ENCODE results near the gene CLCN3. TPM values are rescaled to one million over a fixed set of nuclear protein-coding genes. Genes with fewer than 3 reads are reported as not detected.
"Not testable (repeated sequence)": the region's sequence is repeated elsewhere in the genome, so short reads cannot be mapped to it uniquely, and the experiment has no call there.

Gene CLCN3
- total RNA-seq, 2 experiments from 2014 or later = 24.5 to 26.4 TPM

DNA sequence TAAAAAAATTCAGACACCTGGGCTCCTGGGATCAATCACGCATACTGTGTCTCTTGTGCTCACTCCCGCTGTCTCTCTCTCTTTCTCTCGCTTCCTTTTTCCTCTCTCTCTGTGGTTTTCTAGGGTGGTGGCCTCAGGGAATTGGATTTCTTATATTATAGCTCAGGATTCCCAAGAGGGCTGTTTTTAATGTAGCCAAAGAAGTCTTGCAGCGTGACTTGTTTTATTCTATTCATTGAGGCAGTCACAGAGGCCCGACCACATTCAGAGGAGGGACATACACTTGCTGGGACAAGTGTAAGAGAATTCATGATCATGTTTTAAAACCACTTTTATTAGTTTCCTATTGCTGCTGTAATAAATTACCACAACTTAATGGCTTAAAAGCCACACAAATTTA is 78.0 kb downstream of the CLCN3 start:
- CTCF ChIA-PET = no interaction called here
- H3K27ac Mint-ChIP-seq = no peak overlapping the region
- no peaks in the 10 kb centered on the region for H3K9me3 Mint-ChIP-seq
- no peak overlapping the region for H3K4me3 Mint-ChIP-seq
- no peak for DNase-seq
- H3K27me3 Mint-ChIP-seq = no peaks in the 10 kb centered on the region
- H3K4me1 Mint-ChIP-seq = no peaks in the 10 kb centered on the region
- POLR2A ChIA-PET = no interaction called here
- H3K36me3 Mint-ChIP-seq (ENCODE audit: low read depth) = peaks cover 29% of the 10 kb centered on the region

GRCh38 chr4:169707958-169708643 is 87.7 kb downstream of the CLCN3 start:
- H3K4me1 Mint-ChIP-seq = peaks cover 3% of the 10 kb centered on the region
- no peak overlapping the region for H3K4me3 Mint-ChIP-seq
- no peaks in the 10 kb centered on the region for H3K9me3 Mint-ChIP-seq
- H3K27me3 Mint-ChIP-seq = no peaks in the 10 kb centered on the region
- ChIA-PET POLR2A (no interaction called here), CTCF (no interaction called here)
- peaks cover 14% of the 10 kb centered on the region for H3K36me3 Mint-ChIP-seq (ENCODE audit: low read depth)
- no peak for DNase-seq
- H3K27ac Mint-ChIP-seq = no peak overlapping the region

DNA sequence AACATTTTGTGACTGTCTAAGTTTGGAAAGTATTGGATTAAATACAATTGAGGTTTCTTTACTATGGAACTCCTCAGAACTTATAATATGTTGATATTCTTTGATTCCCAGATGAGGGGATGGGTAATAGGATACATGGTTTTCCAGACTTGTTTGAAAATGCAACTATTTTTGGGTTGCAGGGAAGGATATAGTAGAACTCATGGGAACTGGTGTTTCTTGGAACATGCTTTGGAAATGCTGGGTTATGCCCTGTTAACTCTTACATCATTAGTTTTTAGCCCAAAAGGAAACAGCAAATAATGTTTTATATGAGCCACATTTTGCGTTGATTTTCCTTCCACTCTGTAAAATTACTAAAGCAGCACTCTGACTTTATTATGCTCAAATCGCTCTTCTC is 95.4 kb downstream of the CLCN3 start:
- POLR2A ChIA-PET = no interaction called here
- Mint-ChIP-seq H3K9me3 (no peaks in the 10 kb centered on the region), H3K27me3 (no peaks in the 10 kb centered on the region), H3K4me3 (no peak overlapping the region), H3K4me1 (peaks cover 7% of the 10 kb centered on the region), H3K36me3 (ENCODE audit: low read depth) (peaks cover 19% of the 10 kb centered on the region), H3K27ac (no peak overlapping the region)
- CTCF ChIA-PET = interaction anchor here (1.2 kb wide), 1 partner anchor 102 kb away, joined by 3 read pairs; no protein-coding TSS in a partner anchor
- DNase-seq = no peak

GRCh38 chr4:169716677-169717076 is 96.3 kb downstream of the CLCN3 start:
- DNase-seq = no peak
- POLR2A ChIA-PET = no interaction called here
- H3K4me3 Mint-ChIP-seq = no peak overlapping the region
- CTCF ChIA-PET = no interaction called here
- H3K27me3 Mint-ChIP-seq = no peaks in the 10 kb centered on the region
- peaks cover 23% of the 10 kb centered on the region for H3K36me3 Mint-ChIP-seq (ENCODE audit: low read depth)
- peaks cover 9% of the 10 kb centered on the region for H3K4me1 Mint-ChIP-seq
- H3K27ac Mint-ChIP-seq = no peak overlapping the region
- H3K9me3 Mint-ChIP-seq = no peaks in the 10 kb centered on the region

DNA sequence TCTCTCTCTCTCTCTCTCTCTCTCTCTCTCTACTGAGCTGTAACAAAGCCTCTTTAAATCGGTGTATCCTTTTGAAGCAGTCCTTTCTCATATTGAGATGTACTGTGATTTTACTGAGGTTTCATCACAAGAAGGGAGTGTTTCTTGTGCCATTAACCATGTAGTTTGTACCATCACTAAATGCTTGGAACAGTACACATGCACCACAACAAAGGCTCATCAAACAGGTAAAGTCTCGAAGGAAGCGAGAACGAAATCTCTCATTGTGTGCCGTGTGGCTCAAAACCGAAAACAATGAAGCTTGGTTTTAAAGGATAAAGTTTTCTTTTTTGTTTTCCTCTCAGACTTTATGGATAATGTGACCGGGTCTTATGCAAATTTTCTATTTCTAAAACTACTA is 100.2 kb downstream of the CLCN3 start:
- Mint-ChIP-seq H3K27me3 (no peaks in the 10 kb centered on the region), H3K4me3 (no peak overlapping the region), H3K9me3 (no peaks in the 10 kb centered on the region), H3K4me1 (peaks cover 6% of the 10 kb centered on the region), H3K36me3 (ENCODE audit: low read depth) (peaks cover 15% of the 10 kb centered on the region), H3K27ac (no peak overlapping the region)
- CTCF ChIA-PET = no interaction called here
- DNase-seq = no peak
- POLR2A ChIA-PET = no interaction called here

DNA sequence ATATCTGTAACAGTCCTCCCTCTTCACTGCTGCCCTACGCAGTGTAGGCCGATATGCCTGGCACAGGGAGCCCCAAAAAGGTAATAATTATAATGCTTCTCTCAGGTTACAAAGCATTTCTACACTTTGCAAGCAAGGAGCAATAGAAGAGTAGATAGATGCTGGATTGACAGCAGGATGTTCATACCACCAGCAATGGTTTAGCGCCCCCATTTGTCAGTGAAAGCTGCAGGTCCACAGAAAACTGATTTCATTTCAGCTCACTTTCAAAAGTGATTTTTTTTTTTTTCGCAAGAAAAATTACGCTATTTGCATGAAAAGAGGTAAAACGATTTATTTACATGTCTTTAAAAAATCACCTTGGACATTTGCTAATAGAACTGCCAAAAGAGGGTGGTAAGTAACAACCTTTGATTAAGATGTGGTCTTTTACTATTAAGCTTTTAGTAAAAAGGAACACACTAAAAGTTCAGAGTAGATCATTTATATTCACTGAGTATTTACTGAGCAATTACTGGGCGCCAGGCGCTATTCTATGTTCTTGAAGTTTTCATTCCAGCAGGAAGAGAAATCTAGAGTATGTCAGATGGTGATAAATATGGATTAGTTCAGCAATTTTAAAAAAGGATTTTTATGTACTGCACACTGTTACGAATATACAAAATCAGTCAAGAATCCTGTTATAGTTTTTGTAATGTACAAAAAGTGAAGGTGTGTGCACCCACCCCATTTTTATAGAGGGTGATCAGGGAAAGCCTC is 103.0 kb downstream of the CLCN3 start:
- H3K27me3 Mint-ChIP-seq = no peaks in the 10 kb centered on the region
- DNase-seq = no peak
- no peaks in the 10 kb centered on the region for H3K9me3 Mint-ChIP-seq
- peaks cover 10% of the 10 kb centered on the region for H3K36me3 Mint-ChIP-seq (ENCODE audit: low read depth)
- H3K4me3 Mint-ChIP-seq = no peak overlapping the region
- H3K27ac Mint-ChIP-seq = no peak overlapping the region
- CTCF ChIA-PET = interaction anchor here (1.1 to 1.4 kb wide), 2 partner anchors 11 to 19 kb away, joined by 3 read pairs; no protein-coding TSS in a partner anchor
- POLR2A ChIA-PET = interaction anchor here (0.7 kb wide), 1 partner anchor 110 kb away, joined by 3 read pairs; no protein-coding TSS in a partner anchor
- peaks cover 6% of the 10 kb centered on the region for H3K4me1 Mint-ChIP-seq

DNA sequence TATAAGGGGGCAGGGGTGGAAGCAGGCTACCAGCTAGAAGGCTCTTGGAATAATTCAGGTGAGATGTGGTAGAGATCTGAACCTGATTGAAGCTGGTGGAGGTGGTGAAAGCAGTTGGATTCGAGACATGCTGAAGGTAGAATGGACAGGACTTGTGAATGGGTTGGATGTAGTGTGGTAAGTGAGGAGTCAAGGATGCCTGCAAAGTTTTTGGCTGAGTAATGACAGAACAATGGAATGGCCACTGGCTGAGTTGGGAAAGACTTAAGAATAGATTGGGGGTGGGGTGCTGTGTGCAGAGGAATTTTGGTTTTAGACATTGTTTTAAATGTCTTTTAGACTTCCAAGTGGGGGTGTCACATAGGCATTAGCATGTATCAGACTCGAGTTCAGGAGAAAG is 103.9 kb downstream of the CLCN3 start:
- peaks cover 10% of the 10 kb centered on the region for H3K36me3 Mint-ChIP-seq (ENCODE audit: low read depth)

GRCh38 chr4:169727616-169728015 is 107.2 kb downstream of the CLCN3 start:
- Mint-ChIP-seq H3K27me3 (no peaks in the 10 kb centered on the region), H3K9me3 (no peaks in the 10 kb centered on the region), H3K27ac (no peak overlapping the region), H3K4me1 (no peaks in the 10 kb centered on the region), H3K4me3 (no peak overlapping the region), H3K36me3 (ENCODE audit: low read depth) (peaks cover 13% of the 10 kb centered on the region)
- DNase-seq = no peak
- ChIA-PET CTCF (interaction anchor here (1.5 kb wide), 1 partner anchor 9 kb away, joined by 5 read pairs; no protein-coding TSS in a partner anchor), POLR2A (interaction anchor here (0.7 kb wide), 1 partner anchor 317 kb away, joined by 4 read pairs; no protein-coding TSS in a partner anchor)

More for the DNA sequence above, 103.9 kb downstream of the CLCN3 start:
- no peaks in the 10 kb centered on the region for H3K27me3 Mint-ChIP-seq
- POLR2A ChIA-PET = no interaction called here
- CTCF ChIA-PET = no interaction called here
- H3K9me3 Mint-ChIP-seq = no peaks in the 10 kb centered on the region
- no peak overlapping the region for H3K27ac Mint-ChIP-seq
- H3K4me3 Mint-ChIP-seq = no peak overlapping the region
- H3K4me1 Mint-ChIP-seq = peaks cover 6% of the 10 kb centered on the region
- DNase-seq = no peak

- peaks cover 15% of the 10 kb centered on the region for H3K36me3 Mint-ChIP-seq (ENCODE audit: low read depth)
- no peaks in the 10 kb centered on the region for H3K4me1 Mint-ChIP-seq
- no peak overlapping the region for H3K27ac Mint-ChIP-seq
- H3K9me3 Mint-ChIP-seq = no peaks in the 10 kb centered on the region
- H3K4me3 Mint-ChIP-seq = no peak overlapping the region
- ChIA-PET POLR2A (no interaction called here), CTCF (no interaction called here)
- no peaks in the 10 kb centered on the region for H3K27me3 Mint-ChIP-seq
- DNase-seq = no peak
Measured at GRCh38 chr4:169730564-169730963, 110.2 kb downstream of the CLCN3 start.

GRCh38 chr4:169738604-169739003 is 118.2 kb downstream of the CLCN3 start:
- DNase-seq, POLR2A ChIA-PET, H3K27ac Mint-ChIP-seq, H3K4me1 Mint-ChIP-seq, CTCF ChIA-PET, H3K4me3 Mint-ChIP-seq, H3K9me3 Mint-ChIP-seq, H3K27me3 Mint-ChIP-seq: not testable (repeated sequence)
- H3K36me3 Mint-ChIP-seq (ENCODE audit: low read depth) = peaks cover 44% of the 10 kb centered on the region

GRCh38 chr4:169741569-169741968 is 121.2 kb downstream of the CLCN3 start:
- Mint-ChIP-seq H3K4me1 (no peaks in the 10 kb centered on the region), H3K36me3 (ENCODE audit: low read depth) (peaks cover 43% of the 10 kb centered on the region)
- CTCF ChIA-PET = interaction anchor here (0.5 kb wide), 1 partner anchor 67 kb away, joined by 3 read pairs; no protein-coding TSS in a partner anchor

DNA sequence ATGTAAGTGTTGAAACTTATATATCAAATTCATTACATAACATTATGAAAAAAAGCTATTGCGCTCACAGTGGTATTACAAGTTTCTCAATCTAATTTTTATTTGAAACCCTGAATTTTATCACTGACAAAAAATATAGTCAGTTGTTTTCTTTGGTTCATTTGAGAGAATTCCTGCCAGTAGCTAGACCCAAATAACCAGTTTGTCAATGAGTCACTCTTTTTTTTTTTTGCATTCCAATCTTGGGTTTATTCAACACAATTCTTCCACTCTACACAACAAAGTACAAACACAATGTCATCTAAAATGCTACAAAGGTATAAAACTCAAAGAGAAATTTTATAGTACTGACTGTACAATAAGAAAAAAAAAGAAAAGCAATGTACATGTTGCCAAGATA is 124.2 kb downstream of the CLCN3 start:
- DNase-seq = no peak
- Mint-ChIP-seq H3K9me3 (no peaks in the 10 kb centered on the region), H3K4me3 (no peak overlapping the region), H3K36me3 (ENCODE audit: low read depth) (peaks cover 29% of the 10 kb centered on the region), H3K27me3 (no peaks in the 10 kb centered on the region), H3K4me1 (no peaks in the 10 kb centered on the region), H3K27ac (no peak overlapping the region)
- POLR2A ChIA-PET = no interaction called here
- CTCF ChIA-PET = no interaction called here

More at GRCh38 chr4:169741569-169741968, 121.2 kb downstream of the CLCN3 start:
- H3K27me3 Mint-ChIP-seq = no peaks in the 10 kb centered on the region
- no peak overlapping the region for H3K27ac Mint-ChIP-seq
- POLR2A ChIA-PET = no interaction called here
- H3K4me3 Mint-ChIP-seq = no peak overlapping the region
- DNase-seq = no peak
- no peaks in the 10 kb centered on the region for H3K9me3 Mint-ChIP-seq

DNA sequence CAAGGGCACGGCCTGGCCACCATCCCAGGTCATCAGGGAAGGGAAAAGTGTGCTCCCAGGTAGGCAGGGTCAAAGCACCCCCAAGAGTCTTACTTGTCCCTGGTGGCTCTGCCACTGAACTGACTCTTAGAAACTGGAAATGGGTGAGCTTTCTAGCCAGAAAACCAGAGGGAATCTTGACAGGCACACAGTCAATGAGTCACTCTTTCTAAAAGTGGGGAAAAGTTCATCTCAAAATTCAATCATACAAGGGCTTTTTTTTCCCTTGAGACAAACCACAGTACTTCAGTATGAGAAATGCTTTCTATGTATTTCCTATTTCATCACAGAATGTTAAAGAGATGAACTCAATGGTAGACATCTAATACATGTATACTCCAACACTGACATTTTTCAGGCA is 124.9 kb downstream of the CLCN3 start:
- Mint-ChIP-seq H3K36me3 (ENCODE audit: low read depth) (peaks cover 29% of the 10 kb centered on the region), H3K27ac (no peak overlapping the region), H3K27me3 (no peaks in the 10 kb centered on the region), H3K4me1 (no peaks in the 10 kb centered on the region), H3K9me3 (no peaks in the 10 kb centered on the region), H3K4me3 (no peak overlapping the region)
- ChIA-PET POLR2A (no interaction called here), CTCF (no interaction called here)
- no peak for DNase-seq

Measured in activated CD4-positive, alpha-beta memory T cell treated with anti-CD3 and anti-CD28 coated beads, Interleukin-2, amount 10 ng/mL, durations not matched to agents 7 days and 5 days (primary cell).